Liver (tissue), 9 donors: Measurements from ENCODE around the gene RASGRF2. TPM values are rescaled to one million over a fixed set of nuclear protein-coding genes. Genes with fewer than 3 reads are reported as not detected.
"Not testable (repeated sequence)": the region's sequence is repeated elsewhere in the genome, so short reads cannot be mapped to it uniquely, and the experiment has no call there.

Experiments
- DNase-seq: peaks from one replicate; pipeline ENCODE4 v3.0.0-alpha.2; 2017; ENCODE audit warnings: low spot score
- H3K27ac ChIP-seq, 2 donors: one replicate each; pipeline ENCODE4 v1.7.0; 2013; ENCODE audit warnings: inconsistent platforms in 2 of 2, low read length in 2 of 2, control low read depth in 1 of 2, low read depth in 1 of 2, mild to moderate bottlenecking in 1 of 2
- H3K27me3 ChIP-seq, 4 donors: one replicate each; pipeline versions ENCODE4 v1.6.1 to v1.7.0; 2013; ENCODE audit warnings: low read length in 3 of 4, inconsistent platforms in 1 of 4, mild to moderate bottlenecking in 1 of 4, moderate library complexity in 1 of 4; ENCODE audit not compliant: control insufficient read depth in 4 of 4, insufficient read depth in 4 of 4
- H3K36me3 ChIP-seq, 4 donors: one replicate each; pipeline versions ENCODE4 v1.6.1 to v1.7.0; 2013; ENCODE audit warnings: low read length in 3 of 4, mild to moderate bottlenecking in 3 of 4, low read depth in 1 of 4, moderate library complexity in 1 of 4; ENCODE audit not compliant: control insufficient read depth in 4 of 4, insufficient read depth in 3 of 4
- H3K4me1 ChIP-seq, 4 donors: one replicate each; pipeline versions ENCODE4 v1.6.1 to v1.7.0; 2013; ENCODE audit warnings: low read length in 3 of 4, mild to moderate bottlenecking in 3 of 4, moderate library complexity in 1 of 4; ENCODE audit not compliant: control insufficient read depth in 4 of 4, insufficient read depth in 4 of 4
- H3K4me3 ChIP-seq, 3 donors: one replicate each; pipeline versions ENCODE4 v1.6.1 to v1.7.0; 2013; ENCODE audit warnings: low read length in 3 of 3, control low read depth in 1 of 3, low read depth in 1 of 3, mild to moderate bottlenecking in 1 of 3
- H3K9ac ChIP-seq, 2 donors: one replicate each; pipeline ENCODE4 v1.7.0; 2013; ENCODE audit warnings: low read length in 2 of 2, mild to moderate bottlenecking in 2 of 2, moderate library complexity in 2 of 2, control low read depth in 1 of 2, low read depth in 1 of 2
- H3K9me3 ChIP-seq, 4 donors: one replicate each; pipeline versions ENCODE4 v1.6.1 to v1.7.0; 2013; ENCODE audit warnings: low read length in 3 of 4; ENCODE audit not compliant: control insufficient read depth in 4 of 4
- FOXA1 ChIP-seq: IDR thresholded peaks from 2 replicates; pipeline ENCODE4 v1.6.1; 2016; ENCODE audit warnings: antibody characterized with exemption
- GABPA ChIP-seq, 2 donors: IDR thresholded peaks in 1 of 2; conservative IDR thresholded peaks in 1 of 2; 2 replicates each; pipeline ENCODE4 v1.6.1; 2016; ENCODE audit warnings: antibody characterized with exemption in 2 of 2, mild to moderate bottlenecking in 1 of 2, moderate library complexity in 1 of 2
- HNF4A ChIP-seq, 2 donors: conservative IDR thresholded peaks; 2 replicates each; pipeline ENCODE4 v1.6.1; 2016; ENCODE audit warnings: antibody characterized with exemption in 2 of 2, mild to moderate bottlenecking in 2 of 2
- HNF4G ChIP-seq: IDR thresholded peaks from 2 replicates; pipeline ENCODE4 v1.6.1; 2016; ENCODE audit warnings: antibody characterized with exemption
- RAD21 ChIP-seq, 2 donors: IDR thresholded peaks; 2 replicates each; pipeline ENCODE4 v1.6.1; 2016; ENCODE audit warnings: antibody characterized with exemption in 2 of 2, mild to moderate bottlenecking in 2 of 2
- WGBS: extraction: QIAGEN DNeasy Blood & Tissue Kit; methylation state at CpG from one replicate; pipeline ENCODE4 v1.1.7; 2013; 5-methylcytosine and 5-hydroxymethylcytosine counted together
- polyA plus RNA-seq, 2 donors: library from polyadenylated mRNA; stranded (reverse) in 1 of 2; unstranded in 1 of 2; fragments of 200-250 nt in 1 of 2; fragments of >200 nt in 1 of 2; fragmentation: Nextera tagmentation in 1 of 2; extraction: Ambion mirVana in 1 of 2; gene quantifications; one replicate each; pipeline versions ENCODE4 v1.2.1 to v1.2.3, GENCODE V29; 2013 to 2015
- total RNA-seq, 2 donors: library from RNA; depleted of rRNA; stranded (reverse); fragments of >200 nt; gene quantifications; one replicate each; pipeline ENCODE4 v1.2.3, GENCODE V29; 2014
- TF ChIP-seq, protein P1 (sequence below): IDR thresholded peaks from 2 replicates; pipeline ENCODE4 v1.6.1; 2016; ENCODE audit warnings: antibody characterized with exemption, mild to moderate bottlenecking
- donor health status: healthy.
- donor health status: healthy.
- donor health status: healthy.
- donor health status: healthy.
- donor health status: healthy.

The RASGRF2 gene
- total and polyA plus RNA-seq, 4 donors: 0.12 to 3.3 (median 0.23) TPM

GRCh38 chr5:81027481-81028058 is 67.4 kb downstream of the RASGRF2 start:
- DNase-seq: no peak
- H3K27me3 ChIP-seq: no peaks in the 10 kb centered on the region
- H3K9ac ChIP-seq: no peak overlapping the region
- no peaks in the 10 kb centered on the region for H3K4me1 ChIP-seq
- WGBS: 83% methylated on average over 5 of the region's 5 CpGs
- H3K27ac ChIP-seq: no peak overlapping the region
- H3K4me3 ChIP-seq: no peak overlapping the region
- TF ChIP-seq, protein P1, sequence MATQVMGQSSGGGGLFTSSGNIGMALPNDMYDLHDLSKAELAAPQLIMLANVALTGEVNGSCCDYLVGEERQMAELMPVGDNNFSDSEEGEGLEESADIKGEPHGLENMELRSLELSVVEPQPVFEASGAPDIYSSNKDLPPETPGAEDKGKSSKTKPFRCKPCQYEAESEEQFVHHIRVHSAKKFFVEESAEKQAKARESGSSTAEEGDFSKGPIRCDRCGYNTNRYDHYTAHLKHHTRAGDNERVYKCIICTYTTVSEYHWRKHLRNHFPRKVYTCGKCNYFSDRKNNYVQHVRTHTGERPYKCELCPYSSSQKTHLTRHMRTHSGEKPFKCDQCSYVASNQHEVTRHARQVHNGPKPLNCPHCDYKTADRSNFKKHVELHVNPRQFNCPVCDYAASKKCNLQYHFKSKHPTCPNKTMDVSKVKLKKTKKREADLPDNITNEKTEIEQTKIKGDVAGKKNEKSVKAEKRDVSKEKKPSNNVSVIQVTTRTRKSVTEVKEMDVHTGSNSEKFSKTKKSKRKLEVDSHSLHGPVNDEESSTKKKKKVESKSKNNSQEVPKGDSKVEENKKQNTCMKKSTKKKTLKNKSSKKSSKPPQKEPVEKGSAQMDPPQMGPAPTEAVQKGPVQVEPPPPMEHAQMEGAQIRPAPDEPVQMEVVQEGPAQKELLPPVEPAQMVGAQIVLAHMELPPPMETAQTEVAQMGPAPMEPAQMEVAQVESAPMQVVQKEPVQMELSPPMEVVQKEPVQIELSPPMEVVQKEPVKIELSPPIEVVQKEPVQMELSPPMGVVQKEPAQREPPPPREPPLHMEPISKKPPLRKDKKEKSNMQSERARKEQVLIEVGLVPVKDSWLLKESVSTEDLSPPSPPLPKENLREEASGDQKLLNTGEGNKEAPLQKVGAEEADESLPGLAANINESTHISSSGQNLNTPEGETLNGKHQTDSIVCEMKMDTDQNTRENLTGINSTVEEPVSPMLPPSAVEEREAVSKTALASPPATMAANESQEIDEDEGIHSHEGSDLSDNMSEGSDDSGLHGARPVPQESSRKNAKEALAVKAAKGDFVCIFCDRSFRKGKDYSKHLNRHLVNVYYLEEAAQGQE: no peak
- TF ChIP-seq HNF4A (conservative IDR thresholded peaks at IDR 0.05) (no peak), HNF4G (no peak), RAD21 (IDR thresholded peaks at IDR 0.05) (no peak), FOXA1 (no peak), GABPA (IDR thresholded peaks at IDR 0.05 in 1 of 2, conservative IDR thresholded peaks at IDR 0.05 in 1 of 2) (no peak)
- H3K9me3 ChIP-seq: no peaks in the 10 kb centered on the region
- H3K36me3 ChIP-seq: no peaks in the 10 kb centered on the region

GRCh38 chr5:81028888-81029287 is 68.7 kb downstream of the RASGRF2 start:
- H3K4me1 ChIP-seq, H3K4me3 ChIP-seq, H3K27ac ChIP-seq, DNase-seq, H3K36me3 ChIP-seq, H3K27me3 ChIP-seq, H3K9me3 ChIP-seq, H3K9ac ChIP-seq: not testable (repeated sequence)
- WGBS: 92% methylated on average over 6 of the region's 6 CpGs

GRCh38 chr5:81029736-81030135 is 69.6 kb downstream of the RASGRF2 start:
- not testable (repeated sequence) for H3K27me3 ChIP-seq, H3K9me3 ChIP-seq, H3K4me3 ChIP-seq, H3K36me3 ChIP-seq, H3K9ac ChIP-seq, H3K27ac ChIP-seq, DNase-seq, H3K4me1 ChIP-seq
- 79% methylated on average over 4 of the region's 4 CpGs for WGBS

GRCh38 chr5:81030236-81031034 is 70.3 kb downstream of the RASGRF2 start:
- not testable (repeated sequence) for DNase-seq, H3K9me3 ChIP-seq, H3K4me3 ChIP-seq, H3K36me3 ChIP-seq, H3K27ac ChIP-seq, H3K4me1 ChIP-seq, H3K27me3 ChIP-seq, H3K9ac ChIP-seq
- WGBS: 86% methylated on average over 3 of the region's 3 CpGs
